Measurements from ENCODE around the gene CCDC12. TPM values are rescaled to one million over a fixed set of nuclear protein-coding genes. Genes with fewer than 3 reads are reported as not detected.

Gene CCDC12
- total RNA-seq, 1 experiment from 2014 or later: 52.7 TPM

DNA sequence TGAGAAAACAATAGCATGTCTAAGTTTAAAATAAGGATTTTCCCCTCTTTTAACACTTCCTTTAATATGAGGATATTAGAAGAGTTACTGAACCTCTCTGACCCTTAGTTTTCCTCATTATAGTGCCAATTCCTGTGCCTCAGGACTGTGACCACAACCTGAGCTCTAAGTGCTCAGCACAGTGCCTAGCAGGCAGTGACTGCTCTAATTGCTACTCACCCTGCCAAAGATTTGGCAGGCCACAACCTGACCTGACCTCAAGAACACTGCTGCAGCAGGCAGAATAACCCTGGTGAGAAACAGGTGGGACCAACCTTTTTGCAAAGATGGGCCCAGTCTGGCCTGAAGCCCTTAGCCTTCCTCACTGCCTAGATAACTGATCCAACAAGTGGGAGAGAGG lies 38.6 kb upstream of the CCDC12 start:
- Histone ChIP-seq H3K9me3 (no peaks in the 10 kb centered on the region), H3K4me3 (ENCODE audit: low read depth, low read length) (no peak overlapping the region), H3K36me3 (ENCODE audit: control insufficient read depth, insufficient read depth, low read length) (peaks cover 1% of the 10 kb centered on the region; the same call in 1 of the 2 replicates), H3K4me1 (0 out of 2 replicates have a peak, but pooled peaks cover 9% of the 10 kb centered on the region), H3K27me3 (replicated peaks; ENCODE audit: control insufficient read depth, insufficient read depth, low read length) (no peaks in the 10 kb centered on the region)
- Mint-ChIP-seq H3K4me1 (ENCODE audit: low read depth, unreplicated experiment) (no peaks in the 10 kb centered on the region), H3K4me3 (ENCODE audit: unreplicated experiment) (no peak overlapping the region), H3K9me3 (ENCODE audit: unreplicated experiment) (no peaks in the 10 kb centered on the region), H3K27ac (ENCODE audit: unreplicated experiment) (no peak overlapping the region), H3K36me3 (ENCODE audit: insufficient read depth, unreplicated experiment) (peaks cover 51% of the 10 kb centered on the region), H3K27me3 (ENCODE audit: insufficient read depth, unreplicated experiment) (no peaks in the 10 kb centered on the region)
- CTCF ChIA-PET: no interaction called here
- no peak for DNase-seq
- intact Hi-C loops (cut with micrococcal nuclease; ENCODE audit: unreplicated experiment): no loop called here
- BruUV-seq (replicated peaks): no TSS peak
- POLR2A ChIA-PET: no interaction called here
- TF ChIP-seq, protein P1, sequence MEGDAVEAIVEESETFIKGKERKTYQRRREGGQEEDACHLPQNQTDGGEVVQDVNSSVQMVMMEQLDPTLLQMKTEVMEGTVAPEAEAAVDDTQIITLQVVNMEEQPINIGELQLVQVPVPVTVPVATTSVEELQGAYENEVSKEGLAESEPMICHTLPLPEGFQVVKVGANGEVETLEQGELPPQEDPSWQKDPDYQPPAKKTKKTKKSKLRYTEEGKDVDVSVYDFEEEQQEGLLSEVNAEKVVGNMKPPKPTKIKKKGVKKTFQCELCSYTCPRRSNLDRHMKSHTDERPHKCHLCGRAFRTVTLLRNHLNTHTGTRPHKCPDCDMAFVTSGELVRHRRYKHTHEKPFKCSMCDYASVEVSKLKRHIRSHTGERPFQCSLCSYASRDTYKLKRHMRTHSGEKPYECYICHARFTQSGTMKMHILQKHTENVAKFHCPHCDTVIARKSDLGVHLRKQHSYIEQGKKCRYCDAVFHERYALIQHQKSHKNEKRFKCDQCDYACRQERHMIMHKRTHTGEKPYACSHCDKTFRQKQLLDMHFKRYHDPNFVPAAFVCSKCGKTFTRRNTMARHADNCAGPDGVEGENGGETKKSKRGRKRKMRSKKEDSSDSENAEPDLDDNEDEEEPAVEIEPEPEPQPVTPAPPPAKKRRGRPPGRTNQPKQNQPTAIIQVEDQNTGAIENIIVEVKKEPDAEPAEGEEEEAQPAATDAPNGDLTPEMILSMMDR (IDR thresholded peaks at IDR 0.05; ENCODE audit: insufficient read depth in 1 of 2, low read depth in 1 of 2, low read length in 1 of 2, severe bottlenecking in 1 of 2, unreplicated experiment in 1 of 2): no peak

DNA sequence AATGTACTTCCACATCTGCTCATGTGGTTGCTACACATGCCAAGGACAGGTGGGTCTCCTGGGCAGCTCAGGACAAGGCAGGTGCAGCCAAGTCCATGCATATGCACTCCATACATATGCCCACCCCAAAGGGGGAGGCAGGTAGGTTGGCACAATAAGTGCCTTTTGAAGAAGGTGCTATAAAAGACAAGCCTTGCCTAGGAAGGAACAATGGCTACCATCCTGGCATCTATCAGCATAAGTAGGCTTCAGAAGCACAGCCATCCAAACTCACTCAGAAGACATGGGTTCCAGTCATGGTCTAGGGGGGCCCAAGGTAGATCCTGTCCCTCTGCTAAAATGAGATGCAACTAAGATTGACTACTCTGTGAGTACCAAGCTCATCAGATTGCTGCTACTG lies 37.5 kb upstream of the CCDC12 start:
- H3K4me3 ChIP-seq (ENCODE audit: low read depth, low read length): no peak overlapping the region
- Mint-ChIP-seq H3K9me3 (ENCODE audit: unreplicated experiment) (no peaks in the 10 kb centered on the region), H3K4me3 (ENCODE audit: unreplicated experiment) (no peak overlapping the region), H3K4me1 (ENCODE audit: low read depth, unreplicated experiment) (no peaks in the 10 kb centered on the region), H3K27me3 (ENCODE audit: insufficient read depth, unreplicated experiment) (no peaks in the 10 kb centered on the region), H3K36me3 (ENCODE audit: insufficient read depth, unreplicated experiment) (peaks cover 53% of the 10 kb centered on the region), H3K27ac (ENCODE audit: unreplicated experiment) (peak overlapping the region; percentile 42)
- H3K4me1 ChIP-seq: 0 out of 2 replicates have a peak, but pooled peaks cover 9% of the 10 kb centered on the region
- ChIA-PET POLR2A (no interaction called here), CTCF (no interaction called here)
- TF ChIP-seq, protein P1 (IDR thresholded peaks at IDR 0.05; ENCODE audit: insufficient read depth in 1 of 2, low read depth in 1 of 2, low read length in 1 of 2, severe bottlenecking in 1 of 2, unreplicated experiment in 1 of 2): no peak
- no peaks in the 10 kb centered on the region for H3K9me3 ChIP-seq
- H3K36me3 ChIP-seq (ENCODE audit: control insufficient read depth, insufficient read depth, low read length): peaks cover 1% of the 10 kb centered on the region; the same call in 1 of the 2 replicates
- no TSS peak for BruUV-seq (replicated peaks)
- intact Hi-C loops (cut with micrococcal nuclease; ENCODE audit: unreplicated experiment): no loop called here
- H3K27me3 ChIP-seq (replicated peaks; ENCODE audit: control insufficient read depth, insufficient read depth, low read length): no peaks in the 10 kb centered on the region
- no peak for DNase-seq

DNA sequence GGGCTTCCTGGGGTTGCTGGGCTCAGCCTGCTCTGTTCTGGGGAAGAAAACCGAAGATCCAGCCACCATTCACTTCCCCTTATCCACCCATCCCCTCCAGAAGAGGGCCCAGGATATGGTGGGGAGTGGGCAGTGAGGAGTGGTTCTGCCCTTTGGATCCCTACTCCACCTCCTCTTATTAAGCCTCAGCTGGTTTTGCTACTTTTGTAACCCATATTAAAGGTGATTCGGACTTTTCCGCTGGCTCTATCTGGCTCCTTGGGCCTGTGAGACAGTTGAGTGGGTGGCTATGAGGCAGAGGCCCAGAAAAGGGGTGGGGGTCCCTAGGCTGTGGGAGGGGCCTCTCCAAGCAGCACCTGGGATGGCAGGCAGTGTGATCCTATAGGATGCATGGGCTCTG lies 36.7 kb upstream of the CCDC12 start:
- no TSS peak for BruUV-seq (replicated peaks)
- Histone ChIP-seq H3K9me3 (no peaks in the 10 kb centered on the region), H3K4me3 (ENCODE audit: low read depth, low read length) (no peak overlapping the region), H3K36me3 (ENCODE audit: control insufficient read depth, insufficient read depth, low read length) (peaks cover 1% of the 10 kb centered on the region; the same call in 1 of the 2 replicates), H3K4me1 (0 out of 2 replicates have a peak, but pooled peaks cover 9% of the 10 kb centered on the region), H3K27me3 (replicated peaks; ENCODE audit: control insufficient read depth, insufficient read depth, low read length) (no peaks in the 10 kb centered on the region)
- Mint-ChIP-seq H3K9me3 (ENCODE audit: unreplicated experiment) (no peaks in the 10 kb centered on the region), H3K27me3 (ENCODE audit: insufficient read depth, unreplicated experiment) (no peaks in the 10 kb centered on the region), H3K27ac (ENCODE audit: unreplicated experiment) (peak overlapping the region; percentile 42), H3K4me3 (ENCODE audit: unreplicated experiment) (no peak overlapping the region), H3K36me3 (ENCODE audit: insufficient read depth, unreplicated experiment) (peaks cover 46% of the 10 kb centered on the region), H3K4me1 (ENCODE audit: low read depth, unreplicated experiment) (no peaks in the 10 kb centered on the region)
- TF ChIP-seq, protein P1 (IDR thresholded peaks at IDR 0.05; ENCODE audit: insufficient read depth in 1 of 2, low read depth in 1 of 2, low read length in 1 of 2, severe bottlenecking in 1 of 2, unreplicated experiment in 1 of 2): no peak
- CTCF ChIA-PET: no interaction called here
- POLR2A ChIA-PET: no interaction called here
- intact Hi-C loops (cut with micrococcal nuclease; ENCODE audit: unreplicated experiment): no loop called here
- peak in 1 of 2 experiments; percentile 37 for DNase-seq
